ENCODE measurements around the gene TAC3. TPM values are rescaled to one million over a fixed set of nuclear protein-coding genes. Genes with fewer than 3 reads are reported as not detected.

Gene TAC3
- total RNA-seq, 1 experiment from 2014 or later, result 3.1 TPM

DNA sequence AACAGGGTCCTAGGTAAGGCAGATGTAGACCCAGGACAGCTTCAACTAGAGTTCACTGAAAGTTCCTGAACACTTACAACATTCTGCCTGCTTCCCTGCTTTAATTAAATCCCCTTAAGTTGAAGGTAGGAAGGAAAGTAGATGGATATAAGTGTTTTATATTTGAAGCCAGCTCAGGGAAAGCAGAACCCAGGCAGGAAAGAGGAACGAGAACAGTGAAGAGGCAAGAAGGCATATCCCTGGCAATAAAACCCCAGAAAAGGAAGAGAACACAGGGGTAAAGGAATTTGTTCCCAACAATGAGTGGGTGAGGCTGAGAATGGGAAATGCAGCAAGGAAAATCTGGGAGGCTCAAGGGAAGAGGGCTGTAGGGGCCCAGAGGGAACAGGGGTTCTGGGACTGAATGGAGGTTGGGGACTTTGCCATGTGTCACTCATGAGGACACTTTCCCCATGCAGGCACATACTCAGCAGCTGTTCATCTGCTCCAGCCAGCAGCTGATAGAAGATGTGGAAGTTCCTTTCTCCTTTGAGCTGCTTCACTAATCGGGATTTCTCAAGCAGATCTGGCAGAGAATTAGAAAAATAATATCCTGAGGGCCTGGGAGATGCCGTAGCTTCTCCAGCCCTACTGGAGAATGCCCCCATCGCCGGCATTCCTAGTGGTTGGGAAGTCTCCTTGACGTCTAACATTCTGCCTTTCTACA lies 29.9 kb upstream of the TAC3 start:
- Mint-ChIP-seq H3K9me3 (ENCODE audit: unreplicated experiment) (no peaks in the 10 kb centered on the region), H3K27ac (ENCODE audit: unreplicated experiment) (no peak overlapping the region), H3K27me3 (ENCODE audit: insufficient read depth, unreplicated experiment) (no peaks in the 10 kb centered on the region), H3K36me3 (ENCODE audit: insufficient read depth, unreplicated experiment) (no peaks in the 10 kb centered on the region), H3K4me3 (ENCODE audit: unreplicated experiment) (no peak overlapping the region), H3K4me1 (ENCODE audit: low read depth, unreplicated experiment) (peaks cover 28% of the 10 kb centered on the region)
- no peaks in the 10 kb centered on the region for H3K27me3 ChIP-seq (replicated peaks; ENCODE audit: control insufficient read depth, insufficient read depth, low read length)
- no TSS peak for BruUV-seq (replicated peaks)
- DNase-seq, result no peak
- ChIA-PET POLR2A (no interaction called here), CTCF (interaction anchor here (0.9 to 1.3 kb wide), 2 partner anchors 38 to 66 kb away, joined by 3 to 5 read pairs; no protein-coding TSS in a partner anchor)
- H3K36me3 ChIP-seq (ENCODE audit: control insufficient read depth, insufficient read depth, low read length), result peaks cover 5% of the 10 kb centered on the region; the same call in 1 of the 2 replicates
- intact Hi-C loops (cut with micrococcal nuclease; ENCODE audit: unreplicated experiment), result no loop called here
- H3K9me3 ChIP-seq, result no peaks in the 10 kb centered on the region
- H3K4me1 ChIP-seq, result peaks cover 22% of the 10 kb centered on the region
- TF ChIP-seq, protein P1, sequence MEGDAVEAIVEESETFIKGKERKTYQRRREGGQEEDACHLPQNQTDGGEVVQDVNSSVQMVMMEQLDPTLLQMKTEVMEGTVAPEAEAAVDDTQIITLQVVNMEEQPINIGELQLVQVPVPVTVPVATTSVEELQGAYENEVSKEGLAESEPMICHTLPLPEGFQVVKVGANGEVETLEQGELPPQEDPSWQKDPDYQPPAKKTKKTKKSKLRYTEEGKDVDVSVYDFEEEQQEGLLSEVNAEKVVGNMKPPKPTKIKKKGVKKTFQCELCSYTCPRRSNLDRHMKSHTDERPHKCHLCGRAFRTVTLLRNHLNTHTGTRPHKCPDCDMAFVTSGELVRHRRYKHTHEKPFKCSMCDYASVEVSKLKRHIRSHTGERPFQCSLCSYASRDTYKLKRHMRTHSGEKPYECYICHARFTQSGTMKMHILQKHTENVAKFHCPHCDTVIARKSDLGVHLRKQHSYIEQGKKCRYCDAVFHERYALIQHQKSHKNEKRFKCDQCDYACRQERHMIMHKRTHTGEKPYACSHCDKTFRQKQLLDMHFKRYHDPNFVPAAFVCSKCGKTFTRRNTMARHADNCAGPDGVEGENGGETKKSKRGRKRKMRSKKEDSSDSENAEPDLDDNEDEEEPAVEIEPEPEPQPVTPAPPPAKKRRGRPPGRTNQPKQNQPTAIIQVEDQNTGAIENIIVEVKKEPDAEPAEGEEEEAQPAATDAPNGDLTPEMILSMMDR (IDR thresholded peaks at IDR 0.05; ENCODE audit: insufficient read depth in 1 of 2, low read depth in 1 of 2, low read length in 1 of 2, severe bottlenecking in 1 of 2, unreplicated experiment in 1 of 2), result no peak
- H3K4me3 ChIP-seq (ENCODE audit: low read depth, low read length), result no peak overlapping the region

DNA sequence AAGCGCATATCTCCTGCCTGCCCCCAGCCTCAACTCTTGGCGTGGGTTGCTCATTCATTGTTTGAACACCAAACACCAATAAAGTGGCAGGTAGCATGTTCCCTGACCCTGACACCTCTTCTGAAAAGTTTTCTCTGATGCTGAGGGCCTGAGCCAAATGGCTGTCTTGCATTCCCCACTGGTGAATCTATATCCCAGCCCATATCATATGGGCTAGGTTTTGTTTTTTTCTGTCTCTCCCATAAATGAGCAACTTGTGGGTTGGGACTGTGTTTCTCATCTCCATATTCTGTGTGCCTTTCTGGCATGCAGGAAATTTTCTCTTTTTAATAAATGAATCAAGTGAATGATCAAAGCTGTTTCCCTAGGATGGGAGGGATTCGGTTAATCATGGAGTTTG lies 28.6 kb upstream of the TAC3 start:
- TF ChIP-seq, protein P1 (IDR thresholded peaks at IDR 0.05; ENCODE audit: insufficient read depth in 1 of 2, low read depth in 1 of 2, low read length in 1 of 2, severe bottlenecking in 1 of 2, unreplicated experiment in 1 of 2), result no peak
- CTCF ChIA-PET, result no interaction called here
- no peaks in the 10 kb centered on the region for H3K9me3 Mint-ChIP-seq (ENCODE audit: unreplicated experiment)
- H3K4me1 Mint-ChIP-seq (ENCODE audit: low read depth, unreplicated experiment), result peaks cover 16% of the 10 kb centered on the region
- POLR2A ChIA-PET, result no interaction called here
- no peaks in the 10 kb centered on the region for H3K9me3 ChIP-seq
- no peak for DNase-seq
- no peaks in the 10 kb centered on the region for H3K27me3 Mint-ChIP-seq (ENCODE audit: insufficient read depth, unreplicated experiment)
- no peak overlapping the region for H3K4me3 ChIP-seq (ENCODE audit: low read depth, low read length)
- no TSS peak for BruUV-seq (replicated peaks)
- no peaks in the 10 kb centered on the region for H3K36me3 Mint-ChIP-seq (ENCODE audit: insufficient read depth, unreplicated experiment)
- H3K4me3 Mint-ChIP-seq (ENCODE audit: unreplicated experiment), result no peak overlapping the region
- intact Hi-C loops (cut with micrococcal nuclease; ENCODE audit: unreplicated experiment), result no loop called here
- H3K36me3 ChIP-seq (ENCODE audit: control insufficient read depth, insufficient read depth, low read length), result peaks cover 5% of the 10 kb centered on the region; the same call in 1 of the 2 replicates
- H3K27me3 ChIP-seq (replicated peaks; ENCODE audit: control insufficient read depth, insufficient read depth, low read length), result no peaks in the 10 kb centered on the region
- peaks cover 13% of the 10 kb centered on the region for H3K4me1 ChIP-seq
- no peak overlapping the region for H3K27ac Mint-ChIP-seq (ENCODE audit: unreplicated experiment)

DNA sequence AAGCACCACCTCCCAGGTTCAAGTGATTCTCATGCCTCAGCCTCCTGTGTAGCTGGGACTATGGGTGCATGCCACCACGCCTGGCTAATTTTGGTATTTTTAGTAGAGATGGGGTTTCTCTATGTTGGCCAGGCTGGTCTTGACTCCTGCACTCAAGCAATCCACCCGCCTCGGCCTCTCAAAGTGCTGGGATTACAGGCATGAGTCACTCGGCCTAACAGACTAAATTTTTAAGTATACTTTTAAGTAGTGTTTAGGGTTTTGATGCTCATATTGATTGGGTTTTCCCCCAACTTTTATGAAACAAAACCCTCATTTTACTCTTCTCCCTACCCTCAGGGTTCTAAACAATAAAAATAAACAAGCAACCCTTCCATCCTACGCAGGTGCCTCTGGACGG lies 28.1 kb upstream of the TAC3 start:
- peaks cover 5% of the 10 kb centered on the region; the same call in 1 of the 2 replicates for H3K36me3 ChIP-seq (ENCODE audit: control insufficient read depth, insufficient read depth, low read length)
- intact Hi-C loops (cut with micrococcal nuclease; ENCODE audit: unreplicated experiment), result no loop called here
- POLR2A ChIA-PET, result no interaction called here
- CTCF ChIA-PET, result no interaction called here
- DNase-seq, result no peak
- no peaks in the 10 kb centered on the region for H3K36me3 Mint-ChIP-seq (ENCODE audit: insufficient read depth, unreplicated experiment)
- H3K4me3 Mint-ChIP-seq (ENCODE audit: unreplicated experiment), result no peak overlapping the region
- no peaks in the 10 kb centered on the region for H3K9me3 ChIP-seq
- no peak overlapping the region for H3K4me3 ChIP-seq (ENCODE audit: low read depth, low read length)
- no peaks in the 10 kb centered on the region for H3K27me3 Mint-ChIP-seq (ENCODE audit: insufficient read depth, unreplicated experiment)
- H3K4me1 Mint-ChIP-seq (ENCODE audit: low read depth, unreplicated experiment), result peaks cover 12% of the 10 kb centered on the region
- no peaks in the 10 kb centered on the region for H3K9me3 Mint-ChIP-seq (ENCODE audit: unreplicated experiment)
- no peaks in the 10 kb centered on the region for H3K27me3 ChIP-seq (replicated peaks; ENCODE audit: control insufficient read depth, insufficient read depth, low read length)
- TF ChIP-seq, protein P1 (IDR thresholded peaks at IDR 0.05; ENCODE audit: insufficient read depth in 1 of 2, low read depth in 1 of 2, low read length in 1 of 2, severe bottlenecking in 1 of 2, unreplicated experiment in 1 of 2), result no peak
- H3K27ac Mint-ChIP-seq (ENCODE audit: unreplicated experiment), result no peak overlapping the region
- BruUV-seq (replicated peaks), result no TSS peak
- H3K4me1 ChIP-seq, result peaks cover 9% of the 10 kb centered on the region

All from Caco-2 (cell line).